HG03354 (cell line): ENCODE measurements around the gene TSPAN1.
"Not testable (repeated sequence)": the region's sequence is repeated elsewhere in the genome, so short reads cannot be mapped to it uniquely, and the experiment has no call there.

Experiments used
- ATAC-seq: cut with Tn5 transposase; IDR thresholded peaks from one replicate; pipeline ENCODE4 v1.9.1; 2021; ENCODE audit warnings: mild to moderate bottlenecking; ENCODE audit not compliant: unreplicated experiment, poor library complexity, severe bottlenecking

Gene TSPAN1

DNA sequence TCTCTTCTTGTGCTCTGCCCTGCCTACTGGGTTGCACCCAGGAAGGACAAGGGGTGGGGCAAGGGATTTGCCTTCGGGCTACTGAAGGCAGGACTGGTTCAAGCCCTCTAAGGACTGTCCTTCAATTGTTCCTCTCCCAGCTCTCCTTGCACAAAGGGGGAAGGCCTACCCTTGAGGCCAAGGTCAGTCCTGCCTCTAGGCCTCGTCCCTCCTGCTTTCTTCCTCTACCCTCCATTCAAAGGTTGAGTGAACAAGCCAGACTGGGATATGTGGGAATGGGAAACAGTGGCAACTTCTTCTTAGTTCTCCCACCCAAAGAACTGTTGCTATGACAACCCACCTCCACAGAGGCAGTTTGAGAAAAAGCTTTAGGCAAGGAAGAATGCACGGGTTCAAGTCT, 30.9 kb downstream of the TSPAN1 start:
- ATAC-seq, result no peak

- no peak for ATAC-seq
Observed at GRCh38 chr1:46206399-46206798, 31.5 kb downstream of the TSPAN1 start.

- ATAC-seq, result no peak
Observed at GRCh38 chr1:46210561-46210960, 35.7 kb downstream of the TSPAN1 start.

DNA sequence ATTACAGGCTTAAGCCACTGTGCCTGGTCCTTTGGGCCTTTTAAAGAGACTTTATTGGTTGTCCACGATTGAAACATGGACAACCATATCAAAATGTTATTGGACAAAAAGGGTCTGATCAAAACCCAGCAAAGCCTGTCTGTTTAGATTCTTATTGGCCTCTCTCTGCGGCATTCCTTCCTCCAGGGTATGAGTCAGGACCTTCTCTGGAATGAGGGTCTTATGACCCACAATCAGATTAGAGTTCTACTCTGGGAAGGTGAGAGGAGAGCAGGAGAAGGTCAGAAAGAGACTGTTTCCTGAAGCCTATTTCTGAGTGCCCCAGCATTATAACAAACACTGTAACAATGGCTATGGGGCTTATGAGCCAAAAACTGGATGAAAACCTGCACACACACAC, 36.2 kb downstream of the TSPAN1 start:
- ATAC-seq, result no peak

- no peak for ATAC-seq
Observed at GRCh38 chr1:46215504-46215903, 40.6 kb downstream of the TSPAN1 start.

DNA sequence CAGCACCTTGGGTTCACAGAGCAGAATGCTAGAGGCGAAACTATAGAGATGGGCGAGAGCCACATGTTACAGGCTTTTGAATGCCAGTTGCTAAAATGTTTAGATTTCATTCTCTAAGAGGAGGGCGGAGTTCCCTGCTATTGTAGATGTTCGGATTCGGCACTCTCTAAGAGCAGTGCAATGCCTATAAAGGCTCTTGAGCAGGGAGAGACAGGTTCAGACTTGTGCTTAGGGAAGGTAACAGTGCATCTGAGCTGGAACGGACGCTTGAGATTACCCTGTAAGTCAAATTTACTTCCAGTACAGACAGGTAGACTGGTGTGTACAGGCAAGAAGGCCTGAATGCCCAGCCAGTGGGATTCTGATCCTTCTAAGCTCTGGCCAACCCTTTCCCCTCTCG, 43.6 kb downstream of the TSPAN1 start:
- ATAC-seq, result no peak

DNA sequence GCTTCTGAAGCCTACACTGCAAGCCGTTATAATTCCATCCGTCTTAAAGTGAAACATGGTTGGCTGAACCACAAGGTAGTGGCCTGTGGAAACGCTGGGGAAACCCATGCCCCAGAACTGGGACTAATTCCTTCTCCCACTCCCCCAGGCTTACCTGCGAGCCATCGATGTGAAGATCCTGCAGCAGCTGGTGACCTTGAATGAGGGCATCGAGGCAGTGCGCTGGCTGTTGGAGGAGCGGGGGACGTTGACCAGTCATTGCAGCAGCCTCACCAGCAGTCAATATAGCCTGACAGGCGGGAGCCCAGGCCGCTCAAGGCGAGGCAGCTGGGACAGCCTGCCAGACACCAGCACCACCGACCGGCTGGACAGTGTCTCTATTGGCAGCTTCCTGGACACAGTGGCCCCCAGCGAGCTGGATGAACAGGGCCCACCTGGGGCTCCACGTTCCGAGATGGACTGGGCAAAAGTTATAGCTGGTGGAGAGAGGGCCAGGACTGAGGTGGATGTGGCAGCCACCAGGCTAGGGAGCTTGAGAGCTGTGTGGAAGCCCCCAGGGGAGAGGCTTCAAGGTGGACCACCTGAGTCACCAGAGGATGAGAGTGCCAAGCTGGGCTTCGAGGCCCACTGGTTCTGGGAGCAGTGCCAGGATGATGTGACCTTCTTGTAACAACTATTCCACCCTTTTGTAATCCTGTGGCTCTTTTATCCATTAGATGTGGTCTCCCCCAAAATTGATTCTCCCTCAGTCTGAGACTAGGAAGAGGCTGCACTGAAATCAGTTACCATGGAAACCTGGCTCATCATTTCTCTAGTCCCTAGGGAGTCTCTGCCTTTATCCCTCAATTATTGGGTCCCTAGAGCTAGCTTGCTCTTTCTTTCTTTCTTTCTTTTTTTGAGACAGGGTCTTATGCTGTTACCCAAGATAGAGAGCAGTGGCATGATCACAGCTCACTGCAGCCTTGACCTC, 44.9 kb downstream of the TSPAN1 start:
- no peak for ATAC-seq

- ATAC-seq, result no peak
Observed at GRCh38 chr1:46220808-46221207, 45.9 kb downstream of the TSPAN1 start.

DNA sequence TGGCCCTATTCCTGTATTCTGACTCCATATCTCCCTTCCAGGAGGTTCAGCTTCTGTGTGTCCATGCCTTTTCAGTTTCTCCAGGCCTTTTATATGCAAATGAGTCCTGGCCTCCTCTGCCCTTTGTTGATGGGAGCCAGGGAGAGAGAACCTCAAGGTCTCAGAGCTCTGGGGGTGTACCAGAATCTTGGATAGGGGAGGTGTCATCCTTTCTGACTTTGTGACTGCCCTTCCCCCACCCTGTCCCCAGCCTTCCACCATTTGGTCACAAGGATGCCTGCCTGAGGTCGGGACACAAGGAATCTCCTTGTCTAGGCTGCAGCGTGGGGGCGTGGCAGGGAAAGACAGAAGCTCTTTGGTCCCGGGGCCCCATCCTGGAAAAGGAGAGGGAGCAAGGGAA, 46.9 kb downstream of the TSPAN1 start:
- ATAC-seq, result no peak

GRCh38 chr1:46223055-46223454, 48.2 kb downstream of the TSPAN1 start:
- ATAC-seq, result not testable (repeated sequence)

GRCh38 chr1:46223472-46223943, 48.6 kb downstream of the TSPAN1 start:
- ATAC-seq, result no peak

- no peak for ATAC-seq
Observed at GRCh38 chr1:46224966-46225365, 50.1 kb downstream of the TSPAN1 start.

- ATAC-seq, result not testable (repeated sequence)
Observed at GRCh38 chr1:46231231-46231630, 56.3 kb downstream of the TSPAN1 start.
